H1 (cell line): Measurements from ENCODE around the gene LITAF. TPM values are rescaled to one million over a fixed set of nuclear protein-coding genes. Genes with fewer than 3 reads are reported as not detected.

Experiments
- CTCF ChIA-PET: fragments of 300-600 bp; sonication (Branson Sonifier 250); formaldehyde crosslinking; loops from one replicate; lab custom pipeline; 2021; ENCODE audit not compliant: partially characterized antibody; lab: Charles Lee
- POLR2A ChIA-PET: fragments of 300-600 bp; sonication (Branson Sonifier 250); formaldehyde crosslinking; loops from one replicate; lab custom pipeline; 2021; ENCODE audit warnings: inconsistent platforms; ENCODE audit not compliant: partially characterized antibody; lab: Charles Lee
- DNase-seq, 2 experiments: peaks; one replicate each; pipeline versions ENCODE4 v3.0.0 to v3.0.0-alpha.2; 2010 to 2022; ENCODE audit warnings: low spot score in 2 of 2, low read depth in 1 of 2, mixed read lengths in 1 of 2
- FAIRE-seq: peaks from 2 replicates; lab custom pipeline; 2011; peaks lifted over from hg19 to GRCh38; lab: Jason Lieb, UNC
- H2AFZ ChIP-seq: 2 replicates; pipeline ENCODE4 v1.8.1; 2012; ENCODE audit warnings: low read length, inconsistent platforms
- H2AK5ac ChIP-seq: 2 replicates; pipeline ENCODE4 v1.6.1; 2013; ENCODE audit warnings: low read depth, low read length
- H2BK120ac ChIP-seq: replicated peaks from 2 replicates; pipeline ENCODE3; 2013; ENCODE audit warnings: low read depth, low read length, inconsistent platforms
- H2BK12ac ChIP-seq: 2 replicates; pipeline ENCODE4 v1.6.1; 2013; ENCODE audit warnings: low read depth, low read length
- H2BK15ac ChIP-seq: 2 replicates; pipeline ENCODE4 v1.6.1; 2013; ENCODE audit warnings: low read length
- H2BK20ac ChIP-seq: 2 replicates; pipeline ENCODE4 v1.6.1; 2013; ENCODE audit warnings: low read length
- H2BK5ac ChIP-seq: 2 replicates; pipeline ENCODE4 v1.6.1; 2013; ENCODE audit warnings: low read depth, low read length
- H3K14ac ChIP-seq: 2 replicates; pipeline ENCODE4 v1.6.1; 2013; ENCODE audit warnings: inconsistent platforms; ENCODE audit not compliant: insufficient read length
- H3K18ac ChIP-seq: 2 replicates; pipeline ENCODE4 v1.6.1; 2013; ENCODE audit warnings: low read length; ENCODE audit errors: extremely low read depth
- H3K23ac ChIP-seq: 2 replicates; pipeline ENCODE4 v1.6.1; 2013; ENCODE audit warnings: inconsistent platforms; ENCODE audit not compliant: insufficient read length
- H3K23me2 ChIP-seq: 2 replicates; pipeline ENCODE4 v1.6.1; 2013; ENCODE audit warnings: low read depth, low read length
- H3K27ac ChIP-seq: 2 replicates; pipeline ENCODE4 v1.6.1; 2011; ENCODE audit warnings: low read depth, low read length, inconsistent platforms
- H3K27me3 ChIP-seq, 4 experiments: replicated peaks in 1 of 4; 1 replicate in 1 of 4; 2 replicates in 3 of 4; pipeline versions ENCODE4 v1.6.1 to v1.8.1; 2011 to 2013; ENCODE audit warnings: low read length in 3 of 4, mild to moderate bottlenecking in 3 of 4, inconsistent platforms in 2 of 4, mixed read lengths in 2 of 4, moderate library complexity in 1 of 4; ENCODE audit not compliant: control insufficient read depth in 3 of 4, insufficient read depth in 3 of 4; ENCODE audit errors: extremely low read depth in 1 of 4
- H3K36me3 ChIP-seq, 4 experiments: 2 replicates each; pipeline versions ENCODE4 v1.6.1 to v1.8.1; 2011 to 2013; ENCODE audit warnings: mild to moderate bottlenecking in 4 of 4, low read length in 3 of 4, moderate library complexity in 2 of 4, control low read depth in 1 of 4, inconsistent platforms in 1 of 4; ENCODE audit not compliant: insufficient read depth in 4 of 4, control insufficient read depth in 2 of 4
- H3K4ac ChIP-seq: replicated peaks from 2 replicates; pipeline ENCODE3; 2013; ENCODE audit warnings: low read length, low read depth, mixed read lengths, inconsistent platforms; ENCODE audit not compliant: insufficient read length
- H3K4me1 ChIP-seq, 4 experiments: replicated peaks in 1 of 4; 1 replicate in 1 of 4; 2 replicates in 3 of 4; pipeline versions ENCODE4 v1.6.1 to v1.8.1; 2011 to 2013; ENCODE audit warnings: low read length in 3 of 4, inconsistent platforms in 2 of 4, mixed read lengths in 1 of 4; ENCODE audit not compliant: insufficient read depth in 4 of 4, control insufficient read depth in 3 of 4
- H3K4me2 ChIP-seq, 2 experiments: 2 replicates each; pipeline versions ENCODE4 v1.6.1 to v1.8.1; 2011 to 2013; ENCODE audit warnings: low read depth in 2 of 2, low read length in 2 of 2, control low read depth in 1 of 2, inconsistent platforms in 1 of 2, mild to moderate bottlenecking in 1 of 2; ENCODE audit not compliant: insufficient read depth in 1 of 2
- H3K4me3 ChIP-seq, 4 experiments: fragments of 200-600, 300-600 bp in 1 of 4; sonication (generic), shearing (Covaris generic), sonication (Bioruptor Twin) in 1 of 4; 2 replicates each; pipeline versions ENCODE4 v1.5.1 to v1.8.1; 2011 to 2016; ENCODE audit warnings: low read length in 4 of 4, low read depth in 3 of 4, control low read depth in 2 of 4, inconsistent platforms in 2 of 4, mild to moderate bottlenecking in 2 of 4, mixed read lengths in 1 of 4, moderate library complexity in 1 of 4; ENCODE audit not compliant: insufficient read depth in 2 of 4; ENCODE audit errors: extremely low read depth in 1 of 4
- H3K56ac ChIP-seq: replicated peaks from 2 replicates; pipeline ENCODE3; 2013; ENCODE audit warnings: low read depth, mild to moderate bottlenecking, mixed read lengths, low read length, inconsistent platforms; ENCODE audit not compliant: insufficient read length
- H3K79me1 ChIP-seq: 2 replicates; pipeline ENCODE4 v1.6.1; 2013; ENCODE audit warnings: low read depth, low read length, control low read depth
- H3K79me2 ChIP-seq, 2 experiments: 2 replicates each; pipeline versions ENCODE4 v1.6.1 to v1.8.1; 2012 to 2013; ENCODE audit warnings: low read length in 2 of 2, mild to moderate bottlenecking in 2 of 2, inconsistent platforms in 1 of 2; ENCODE audit not compliant: insufficient read depth in 2 of 2, control insufficient read depth in 1 of 2
- H3K9ac ChIP-seq, 4 experiments: replicated peaks in 1 of 4; 1 replicate in 1 of 4; 2 replicates in 3 of 4; pipeline versions ENCODE4 v1.6.1 to v1.8.1; 2011 to 2013; ENCODE audit warnings: low read depth in 3 of 4, low read length in 3 of 4, control low read depth in 2 of 4, mild to moderate bottlenecking in 2 of 4, moderate library complexity in 2 of 4, inconsistent platforms in 1 of 4; ENCODE audit errors: extremely low read depth in 1 of 4
- H3K9me3 ChIP-seq, 2 experiments: 2 replicates each; pipeline versions ENCODE4 v1.6.1 to v1.8.1; 2012 to 2013; ENCODE audit warnings: mild to moderate bottlenecking in 2 of 2, moderate library complexity in 2 of 2, control low read depth in 1 of 2, inconsistent platforms in 1 of 2, low read depth in 1 of 2, low read length in 1 of 2, mixed read lengths in 1 of 2; ENCODE audit not compliant: insufficient read depth in 2 of 2
- H4K20me1 ChIP-seq, 2 experiments: replicated peaks in 1 of 2; 2 replicates each; pipeline versions ENCODE3 to v1.8.1; 2011 to 2013; ENCODE audit warnings: inconsistent platforms in 2 of 2, low read length in 2 of 2, mild to moderate bottlenecking in 1 of 2; ENCODE audit not compliant: insufficient read depth in 2 of 2, control insufficient read depth in 1 of 2
- H4K5ac ChIP-seq: 2 replicates; pipeline ENCODE4 v1.6.1; 2013; ENCODE audit warnings: low read length, low read depth, mixed read lengths, inconsistent platforms; ENCODE audit not compliant: insufficient read length
- H4K8ac ChIP-seq: 2 replicates; pipeline ENCODE4 v1.8.0; 2013; ENCODE audit warnings: mild to moderate bottlenecking, moderate library complexity, low read length, inconsistent platforms; ENCODE audit not compliant: insufficient read depth; ENCODE audit errors: extremely low read depth
- H4K91ac ChIP-seq: replicated peaks from 2 replicates; pipeline ENCODE3; 2013; ENCODE audit warnings: low read length, mixed read lengths, inconsistent platforms; ENCODE audit not compliant: insufficient read length
- KDM1A ChIP-seq: fragments of 200-600, 300-600 bp; sonication (generic); IDR thresholded peaks from 2 replicates; pipeline ENCODE4 v1.7.1; 2016; ENCODE audit warnings: mild to moderate bottlenecking, low read length, borderline replicate concordance
- KDM4A ChIP-seq: IDR thresholded peaks from one replicate; pipeline ENCODE4 v1.7.1; 2012; ENCODE audit warnings: low read depth, mild to moderate bottlenecking, moderate library complexity, low read length, inconsistent platforms; ENCODE audit not compliant: severe bottlenecking
- PHF8 ChIP-seq: fragments of 200-600 bp; sonication (generic); conservative IDR thresholded peaks from 2 replicates; pipeline ENCODE4 v1.7.1; 2012; ENCODE audit warnings: low read depth, mild to moderate bottlenecking, inconsistent platforms, low read length, moderate library complexity
- SP2 ChIP-seq: IDR thresholded peaks from 2 replicates; pipeline ENCODE4 v1.6.1; 2012; ENCODE audit warnings: mild to moderate bottlenecking, low read length, inconsistent platforms
- WGBS, 2 experiments: shearing (Covaris generic) in 1 of 2; methylation state at CpG; one replicate each; pipeline versions ENCODE4 v1.1.6 to v1.1.7; 2013 to 2015; ENCODE audit warnings: low lambda C conversion rate in 2 of 2, mixed read lengths in 2 of 2, inconsistent platforms in 1 of 2, low coverage in 1 of 2, missing lambda C conversion rate in 1 of 2; ENCODE audit not compliant: insufficient replicate concordance in 2 of 2, insufficient coverage in 1 of 2, insufficient read length in 1 of 2; ENCODE audit errors: extremely low coverage in 1 of 2, missing lambda C conversion rate in 1 of 2; 5-methylcytosine and 5-hydroxymethylcytosine counted together
- polyA plus RNA-seq, 7 experiments: library from polyadenylated mRNA; depleted of rRNA in 3 of 7; stranded (reverse) in 5 of 7; unstranded in 2 of 7; fragments of >200 nt in 5 of 7; fragments of 200-250 nt in 2 of 7; gene quantifications; 1 replicate in 5 of 7; 2 replicates in 1 of 7; 4 replicates in 1 of 7; pipeline versions ENCODE4 v1.2.1 to v1.2.3, GENCODE V29; 2011 to 2013; ENCODE audit warnings: missing spikeins in 2 of 7, mixed read lengths in 2 of 7
- total RNA-seq: library from RNA; stranded (reverse); fragmentation: NEBNext Ultra II Directional; extraction: Animal tissue kit (Norgen Biotek cat#: 25700); gene quantifications from 2 replicates; pipeline ENCODE4 v1.2.1, GENCODE V29; 2021

LITAF gene
- total and polyA plus RNA-seq, 2 of the 8 experiments (the other 6 are each of a cell fraction or from before 2014, with no cell fraction given), result 165 to 205 TPM

DNA sequence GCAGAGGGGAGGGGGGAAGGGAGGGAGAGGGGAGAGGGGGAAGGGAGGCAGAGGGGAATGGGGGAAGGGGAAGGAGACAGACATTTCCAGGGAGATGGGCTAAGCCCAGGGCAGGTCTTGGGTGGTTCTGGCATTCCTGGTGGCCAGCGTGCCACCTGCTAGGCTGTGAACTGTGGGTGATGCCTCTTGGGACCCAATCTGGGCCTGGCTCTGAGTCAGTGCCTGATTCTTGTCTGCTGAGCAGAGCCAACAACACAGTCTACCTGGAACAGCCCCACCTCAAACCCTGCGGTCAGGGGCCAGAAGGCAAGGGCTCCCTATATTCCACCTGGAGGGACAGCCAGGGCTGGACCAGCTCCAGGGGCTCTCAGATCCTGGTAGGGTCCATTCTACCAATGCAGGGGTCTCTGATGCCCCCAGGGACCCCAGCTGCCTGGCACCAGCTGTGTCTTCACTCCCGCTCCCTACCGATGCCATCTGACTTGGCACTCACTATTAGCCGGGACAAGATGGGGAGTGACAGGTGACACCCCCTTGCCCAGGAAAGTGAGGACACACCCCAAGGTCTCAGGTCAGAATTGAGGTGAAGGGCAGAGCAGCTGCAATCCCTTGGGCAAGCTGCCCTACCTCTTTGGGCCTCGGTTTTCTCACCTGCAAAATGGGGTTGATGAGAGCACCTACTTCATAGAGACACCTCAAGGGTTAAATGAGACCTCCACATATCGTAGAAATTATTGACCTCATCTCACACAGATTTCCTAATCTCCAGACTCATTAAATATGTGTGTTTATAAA, 87.2 kb downstream of the LITAF start:
- H3K9me3 ChIP-seq, result no peaks in the 10 kb centered on the region
- H3K4me3 ChIP-seq, result no peak overlapping the region
- no peak overlapping the region for H4K5ac ChIP-seq
- peak overlapping the region; percentile 75; the same call in 1 of the 2 replicates for H3K18ac ChIP-seq
- ChIA-PET CTCF (interaction anchor here (0.6 to 2.6 kb wide), 4 partner anchors 31 to 216 kb away, joined by 3 to 23 read pairs (median 4); no protein-coding TSS in a partner anchor), POLR2A (interaction anchor here (0.7 to 1.1 kb wide), 4 partner anchors 11 to 168 kb away, joined by 3 to 4 read pairs (median 3); no protein-coding TSS in a partner anchor)
- H3K4ac ChIP-seq, result no peak overlapping the region
- peak overlapping the region; percentile 100; the same call in 1 of the 2 replicates for H2BK12ac ChIP-seq
- H3K14ac ChIP-seq, result no peak overlapping the region
- no peak overlapping the region for H3K4me2 ChIP-seq
- H2AK5ac ChIP-seq, result peak overlapping the region; percentile 95
- H2BK5ac ChIP-seq, result peak overlapping the region; percentile 88; the same call in 1 of the 2 replicates
- 0 out of 2 replicates have a peak overlapping the region, but pooled peaks have one; percentile 7 for H4K8ac ChIP-seq
- H3K79me2 ChIP-seq, result no peaks in the 10 kb centered on the region
- peak overlapping the region; percentile 50 for H4K91ac ChIP-seq
- peak overlapping the region; percentile 10 for H2BK120ac ChIP-seq
- no peak overlapping the region for H3K56ac ChIP-seq
- peak in 1 of 2 experiments; percentile 52 for DNase-seq
- no peak overlapping the region for H2BK15ac ChIP-seq
- peak overlapping the region; percentile 94 for H2BK20ac ChIP-seq
- FAIRE-seq, result no peak
- H3K9ac ChIP-seq, result no peak overlapping the region; a peak in 1 of 7 replicates
- H3K23me2 ChIP-seq, result no peaks in the 10 kb centered on the region
- H3K23ac ChIP-seq, result no peak overlapping the region
- no peaks in the 10 kb centered on the region for H4K20me1 ChIP-seq
- peaks cover 2 to 40% (median 29%) of the 10 kb centered on the region in 4 experiments for H3K4me1 ChIP-seq
- TF ChIP-seq PHF8 (no peak), KDM1A (peak; percentile 46; the same call in 1 of the 2 replicates), KDM4A (peak; percentile 16), SP2 (no peak)
- no peaks in the 10 kb centered on the region for H3K27me3 ChIP-seq
- WGBS, 2 experiments, result 84% methylated on average over 7 of the region's 7 CpGs; no CpG with 5 or more reads in 1 of the 2 experiments
- H3K27ac ChIP-seq, result no peak overlapping the region
- no peak overlapping the region for H2AFZ ChIP-seq
- H3K79me1 ChIP-seq, result no peaks in the 10 kb centered on the region; the same call in 1 of the 2 replicates
- no peaks in the 10 kb centered on the region for H3K36me3 ChIP-seq
